NCI-H2227 treated with DMSO at 0.1 percent for 48 hours (cell line): ENCODE measurements around the gene CACNA1H.

Experiments used
- DNase-seq: peaks from one replicate; lab custom pipeline; 2025; lab: John Stamatoyannopoulos, UW

Gene CACNA1H

GRCh38 chr16:1123525-1124230 is 29.2 kb upstream of the CACNA1H start:
- no peak for DNase-seq

- no peak for DNase-seq
Measured at GRCh38 chr16:1124291-1124690, 28.6 kb upstream of the CACNA1H start.

- DNase-seq, result no peak
Measured at GRCh38 chr16:1124795-1125194, 28.1 kb upstream of the CACNA1H start.

DNA sequence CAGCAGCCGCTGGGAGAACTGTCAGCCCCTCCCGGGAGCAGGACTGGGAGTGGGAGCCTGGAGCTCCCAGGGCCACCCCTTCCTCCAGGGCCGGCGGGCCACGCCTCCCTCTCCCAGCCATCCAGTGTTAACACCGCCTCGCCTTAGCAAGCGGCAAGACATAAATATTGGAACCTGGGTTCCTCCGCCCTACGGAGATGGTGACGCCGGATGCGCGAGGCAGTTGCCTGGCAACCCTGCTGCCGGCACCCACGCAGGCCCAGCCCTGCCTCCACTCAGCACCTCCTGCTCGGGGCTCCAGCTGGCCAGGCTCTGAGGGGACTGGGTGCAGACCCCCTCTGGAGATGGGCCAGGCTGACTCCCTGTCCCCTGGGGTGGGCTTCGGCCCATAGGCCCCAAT is 27.4 kb upstream of the CACNA1H start:
- DNase-seq, result peak; percentile 83

- no peak for DNase-seq
Measured at GRCh38 chr16:1126044-1126443, 26.9 kb upstream of the CACNA1H start.

- DNase-seq, result no peak
Measured at GRCh38 chr16:1126586-1126985, 26.3 kb upstream of the CACNA1H start.

- DNase-seq, result no peak
Measured at GRCh38 chr16:1127101-1127500, 25.8 kb upstream of the CACNA1H start.

GRCh38 chr16:1127971-1128715 is 24.8 kb upstream of the CACNA1H start:
- DNase-seq, result no peak

- DNase-seq, result no peak
Measured at GRCh38 chr16:1129106-1129960, 23.6 kb upstream of the CACNA1H start.

DNA sequence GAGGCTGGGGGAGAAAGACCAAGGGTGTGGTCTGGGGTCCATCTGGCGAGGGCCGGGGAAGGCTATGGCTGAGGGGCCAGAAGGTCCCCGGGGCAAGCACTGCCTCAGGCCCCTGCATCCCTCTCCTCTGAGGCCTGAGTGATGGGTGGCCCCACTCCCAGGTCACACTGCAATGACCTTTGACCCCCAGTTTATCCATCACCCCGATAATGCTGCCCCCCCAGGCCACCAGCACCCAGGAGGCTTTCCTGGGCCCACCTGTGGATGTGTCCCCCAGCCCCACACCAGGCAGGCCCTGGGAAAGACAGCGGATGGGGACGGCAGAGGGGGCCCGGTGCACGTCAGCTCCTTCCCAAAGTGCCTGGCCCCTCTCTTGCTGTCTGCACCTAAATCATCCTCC is 22.5 kb upstream of the CACNA1H start:
- no peak for DNase-seq

DNA sequence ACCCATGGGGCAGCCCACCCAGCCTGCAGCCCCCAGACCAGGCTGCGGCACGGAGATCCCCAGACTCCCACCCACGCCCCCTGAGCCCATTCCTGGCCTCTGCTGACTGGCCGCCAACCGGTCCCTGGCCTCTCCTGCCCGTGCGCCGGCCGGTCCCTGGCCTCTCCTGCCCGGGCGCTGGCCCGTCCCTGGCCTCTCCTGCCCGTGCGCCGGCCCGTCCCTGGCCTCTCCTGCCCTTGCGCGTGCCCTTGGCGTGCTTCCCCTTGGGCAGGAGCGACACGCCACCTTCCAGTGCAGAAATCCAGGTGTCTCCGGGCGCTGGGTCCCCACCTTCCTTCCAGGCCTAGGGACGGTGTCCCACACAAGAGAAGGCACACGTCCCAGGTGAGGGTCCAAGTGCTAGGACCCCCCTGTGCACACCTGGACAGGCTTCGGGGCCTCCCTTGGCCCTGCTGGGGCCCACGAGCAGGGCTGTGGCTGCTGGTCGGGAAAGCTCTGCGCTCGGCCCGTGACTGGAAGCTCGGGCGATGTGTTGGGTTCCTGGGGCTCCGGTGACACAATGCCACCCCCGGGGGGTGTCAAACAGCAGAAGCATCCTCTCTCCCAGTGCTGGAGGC is 21.4 kb upstream of the CACNA1H start:
- no peak for DNase-seq

DNA sequence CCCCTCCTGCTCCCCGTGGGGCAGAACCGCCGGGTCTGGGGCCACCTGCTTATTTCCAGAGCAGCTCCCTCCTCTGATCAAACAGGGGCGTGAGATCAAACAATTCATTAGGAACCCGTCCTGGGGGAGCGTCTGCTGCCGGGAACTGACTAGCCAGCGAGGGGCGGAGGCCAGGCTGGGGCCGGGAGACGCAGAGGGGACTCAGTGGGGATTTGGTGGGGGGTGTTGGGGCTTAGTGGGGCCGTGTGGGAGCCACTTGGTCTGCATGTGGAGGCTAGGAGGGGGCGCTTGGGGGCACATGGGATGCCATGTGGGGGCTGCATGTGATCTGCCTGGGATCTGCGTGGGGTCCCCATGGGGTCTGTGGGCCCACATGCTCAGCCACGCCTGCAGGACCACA is 20.5 kb upstream of the CACNA1H start:
- DNase-seq, result no peak

GRCh38 chr16:1133271-1133670 is 19.6 kb upstream of the CACNA1H start:
- no peak for DNase-seq

- no peak for DNase-seq
Measured at GRCh38 chr16:1133810-1134520, 18.9 kb upstream of the CACNA1H start.

GRCh38 chr16:1134776-1135458 is 18.0 kb upstream of the CACNA1H start:
- DNase-seq, result no peak

DNA sequence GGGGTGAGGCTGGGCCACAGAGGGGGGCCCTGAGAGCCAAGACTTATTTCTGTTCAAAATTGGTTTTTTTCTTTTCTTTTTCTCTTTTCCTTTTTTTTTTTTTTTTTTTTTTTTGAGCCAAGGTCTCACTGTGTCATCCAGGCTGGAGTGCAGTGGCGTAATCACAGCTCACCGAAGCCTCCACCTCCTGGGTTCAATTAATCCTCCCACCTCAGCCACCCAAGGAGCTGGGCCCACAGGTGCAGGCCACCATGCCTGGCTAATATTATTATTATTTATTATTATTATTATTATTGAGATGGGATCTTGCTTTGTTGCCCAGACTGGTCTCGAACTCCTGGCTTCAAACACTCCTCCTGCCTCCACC is 17.5 kb upstream of the CACNA1H start:
- no peak for DNase-seq

DNA sequence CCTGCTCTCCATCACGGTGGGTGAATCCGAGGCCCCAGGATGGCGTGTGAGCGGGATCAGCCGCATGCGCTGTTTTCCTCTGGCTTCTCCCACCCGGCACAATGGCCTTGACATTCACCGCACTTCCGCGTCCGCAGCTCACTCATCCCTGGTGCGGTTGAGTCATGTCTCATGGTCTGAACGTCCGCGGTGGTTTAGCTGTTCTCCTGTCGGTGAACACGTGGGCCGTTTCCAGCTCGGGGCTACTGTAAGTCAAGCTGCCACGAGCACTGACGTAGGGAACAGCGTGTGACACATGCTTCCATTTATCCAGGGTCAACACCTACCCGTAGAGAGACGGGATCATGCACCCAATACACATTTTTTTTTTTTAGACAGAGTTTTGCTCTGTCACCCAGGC is 15.3 kb upstream of the CACNA1H start:
- DNase-seq, result no peak

GRCh38 chr16:1140582-1141162 is 12.2 kb upstream of the CACNA1H start:
- no peak for DNase-seq

DNA sequence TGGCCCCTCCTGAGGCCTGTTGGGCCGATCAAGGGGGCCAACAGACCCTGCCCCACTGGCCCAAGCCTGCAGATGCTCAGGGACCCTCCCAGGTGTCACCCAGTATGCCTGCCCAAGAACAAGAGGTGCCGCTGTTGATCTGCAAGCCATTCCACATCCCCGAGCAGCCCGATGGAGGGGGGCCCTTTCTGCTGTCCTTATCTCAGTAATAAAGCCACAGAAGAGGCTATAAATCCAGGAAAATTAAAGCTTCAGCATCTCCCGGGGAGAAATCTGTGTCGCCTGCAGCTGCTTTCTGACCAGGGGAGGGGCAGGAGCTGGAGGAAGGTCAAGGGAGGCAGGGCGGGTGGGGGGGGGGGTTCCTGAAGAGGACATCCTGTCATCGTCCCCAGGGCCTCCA is 11.7 kb upstream of the CACNA1H start:
- no peak for DNase-seq

GRCh38 chr16:1141716-1142115 is 11.2 kb upstream of the CACNA1H start:
- DNase-seq, result no peak

DNA sequence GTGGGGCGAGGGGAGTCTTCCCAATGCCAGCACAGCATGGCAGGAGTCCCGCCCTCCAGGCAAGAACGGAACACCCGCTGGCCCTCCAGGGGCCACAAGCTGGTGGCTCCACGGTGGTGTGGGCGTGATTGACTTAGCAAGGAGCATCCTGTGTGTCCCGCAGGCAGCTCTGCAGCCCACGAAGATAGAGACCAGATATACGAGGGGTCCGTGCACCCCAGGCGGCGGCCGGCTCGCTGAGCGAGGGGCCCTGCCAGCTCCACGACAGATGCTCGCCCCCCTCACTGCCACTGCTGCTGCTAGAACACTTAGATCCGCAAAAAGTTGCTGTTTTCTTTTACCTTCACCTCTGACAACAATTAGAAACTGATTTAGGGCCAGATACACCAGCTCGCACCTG is 10.0 kb upstream of the CACNA1H start:
- no peak for DNase-seq
